Spinal cord (tissue), 10 donors: ENCODE measurements around the gene ZNF430. TPM values are rescaled to one million over a fixed set of nuclear protein-coding genes. Genes with fewer than 3 reads are reported as not detected.

ENCODE experiments used
- DNase-seq, 6 donors: peaks; one replicate each; pipeline versions ENCODE4 v3.0.0 to v3.0.0-alpha.2; 2013 to 2015; ENCODE audit warnings: low spot score in 6 of 6, low read depth in 4 of 6
- H3K27ac ChIP-seq: one replicate; pipeline ENCODE4 v1.5.1; 2013; ENCODE audit warnings: low read depth, low read length, control low read depth
- H3K27me3 ChIP-seq: one replicate; pipeline ENCODE4 v1.6.1; 2013; ENCODE audit warnings: low read length; ENCODE audit not compliant: control insufficient read depth, insufficient read depth
- H3K36me3 ChIP-seq: one replicate; pipeline ENCODE4 v1.6.1; 2013; ENCODE audit warnings: low read length; ENCODE audit not compliant: control insufficient read depth, insufficient read depth
- H3K4me1 ChIP-seq: one replicate; pipeline ENCODE4 v1.6.1; 2013; ENCODE audit warnings: low read length; ENCODE audit not compliant: control insufficient read depth, insufficient read depth
- H3K4me3 ChIP-seq: one replicate; pipeline ENCODE4 v1.5.1; 2013; ENCODE audit warnings: low read depth, low read length, control low read depth
- H3K9me3 ChIP-seq: one replicate; pipeline ENCODE4 v1.6.1; 2013; ENCODE audit warnings: low read length; ENCODE audit not compliant: control insufficient read depth, insufficient read depth
- WGBS: methylation state at CpG from one replicate; pipeline ENCODE4 v1.1.5; 2013; ENCODE audit warnings: missing lambda C conversion rate; ENCODE audit not compliant: insufficient coverage; 5-methylcytosine and 5-hydroxymethylcytosine counted together
- polyA plus RNA-seq, 2 donors: library from polyadenylated mRNA; unstranded; fragments of 120-200 nt; gene quantifications; one replicate each; pipeline ENCODE4 v1.2.1, GENCODE V29; 2013; ENCODE audit not compliant: insufficient read length in 2 of 2
- small RNA-seq: library from RNA; depleted of rRNA; stranded (forward); fragments of <200 nt; gene quantifications from one replicate; pipeline ENCODE3, GENCODE V24; 2014; ENCODE audit warnings: low replicate concordance
- total RNA-seq, 2 donors: library from RNA; depleted of rRNA in 1 of 2; stranded (reverse); fragments of 120-200 nt in 1 of 2; fragments of >200 nt in 1 of 2; gene quantifications; one replicate each; pipeline versions ENCODE4 v1.2.3 to v1.2.4, GENCODE V29; 2013 to 2014
- donor health status: healthy.

Gene ZNF430
- total and polyA plus RNA-seq, 4 donors = 8.6 to 21.2 (median 10.0) TPM

DNA sequence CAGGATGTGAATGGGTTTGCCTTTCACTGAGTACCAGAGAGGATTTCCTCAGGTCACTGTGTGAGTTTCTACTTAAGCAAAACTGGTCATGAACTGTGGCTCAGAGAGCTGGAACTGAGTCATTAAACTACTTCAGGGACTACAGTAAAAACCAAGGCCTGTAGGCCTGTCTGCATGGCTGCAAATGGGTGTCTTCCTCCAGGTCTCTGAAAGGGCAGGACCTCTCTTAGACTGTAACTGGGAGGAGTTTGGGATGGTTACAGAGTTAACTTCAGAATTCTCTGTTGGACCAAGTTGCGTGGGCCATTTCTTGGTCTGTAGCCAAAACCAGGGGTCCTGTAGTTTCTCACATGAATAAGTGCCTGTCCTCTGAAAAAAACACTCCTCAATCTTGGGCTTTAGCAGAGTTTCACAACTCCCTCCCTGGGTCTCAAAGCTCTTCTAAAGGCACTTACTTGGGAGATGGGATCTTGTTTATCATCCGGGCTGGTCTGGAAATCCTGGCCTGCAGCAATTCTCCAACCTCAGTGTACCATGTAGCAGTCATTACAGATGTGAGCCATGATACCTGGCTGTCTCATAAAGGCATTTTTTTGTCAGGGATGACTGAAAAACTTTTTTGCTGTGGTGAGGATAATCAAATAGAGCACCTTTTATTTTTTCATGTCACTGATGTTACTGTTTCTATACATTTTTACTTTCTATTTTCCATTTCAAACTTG, 81.2 kb downstream of the ZNF430 start:
- Histone ChIP-seq H3K4me1 (no peaks in the 10 kb centered on the region), H3K9me3 (no peaks in the 10 kb centered on the region), H3K36me3 (peaks cover 2% of the 10 kb centered on the region), H3K27me3 (no peaks in the 10 kb centered on the region), H3K4me3 (no peak overlapping the region), H3K27ac (no peak overlapping the region)
- WGBS = no CpG with 5 or more reads among the region's 2 CpGs
- DNase-seq = no peak

DNA sequence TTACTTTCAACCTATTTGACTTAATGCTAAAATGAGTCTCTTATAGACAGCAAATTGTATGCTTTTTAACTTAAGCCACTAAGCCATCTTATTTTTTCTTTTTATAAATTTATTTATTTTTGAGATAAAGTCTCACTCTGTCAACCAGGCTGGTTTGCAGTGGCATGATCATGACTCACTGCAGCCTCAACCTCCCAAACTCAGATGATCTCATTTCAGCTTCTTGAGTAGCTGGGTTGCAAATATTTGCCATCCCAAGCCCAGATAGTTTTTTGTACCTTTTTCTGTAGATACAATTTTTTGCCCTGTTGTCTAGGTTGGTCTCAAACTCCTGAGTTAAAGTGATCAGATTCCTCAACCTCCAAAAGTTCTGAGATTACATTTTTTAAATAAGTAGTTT, 88.7 kb downstream of the ZNF430 start:
- Histone ChIP-seq H3K27ac (no peak overlapping the region), H3K27me3 (no peaks in the 10 kb centered on the region), H3K36me3 (no peaks in the 10 kb centered on the region), H3K4me3 (no peak overlapping the region), H3K4me1 (no peaks in the 10 kb centered on the region), H3K9me3 (no peaks in the 10 kb centered on the region)
- DNase-seq = no peak

Small RNAs within 50 kb of the gene (small RNA-seq; reads per million reads assigned to genes)
- gene AC008739.3 = not detected

Other genes starting within 250 kb of the ZNF430 start
- gene ZNF66, start 244.4 kb upstream of the ZNF430 start, total RNA-seq = 10 to 100 TPM in 1 of 2 donors, 1 to 10 TPM in 1; 8.0 to 10.1 TPM
- gene ZNF66, start 244.4 kb upstream of the ZNF430 start, polyA plus RNA-seq = 1 to 10 TPM; 3.4 to 4.7 TPM
- gene ZNF85, start 97.4 kb upstream of the ZNF430 start, total RNA-seq = 10 to 100 TPM; 14.2 to 26.9 TPM
- 10 to 100 TPM; 10.2 to 13.6 TPM for gene ZNF85, start 97.4 kb upstream of the ZNF430 start, polyA plus RNA-seq
- 10 to 100 TPM; 16.3 to 35.3 TPM for gene ZNF714, start 61.5 kb downstream of the ZNF430 start, total RNA-seq
- gene ZNF714, start 61.5 kb downstream of the ZNF430 start, polyA plus RNA-seq = 10 to 100 TPM; 14.4 to 19.7 TPM
- gene ZNF431, start 121.4 kb downstream of the ZNF430 start, total RNA-seq = 10 to 100 TPM; 13.5 to 20.1 TPM
- gene ZNF431, start 121.4 kb downstream of the ZNF430 start, polyA plus RNA-seq = 10 to 100 TPM; 13.2 to 20.9 TPM